ENCODE results near the gene SMIM20.

SMIM20 gene

GRCh38 chr4:25938787-25939186, 24.8 kb downstream of the SMIM20 start:
- H3K27ac ChIP-seq = no peak overlapping the region
- POLR2A ChIA-PET (ENCODE audit: low non-redundant PET) = no interaction called here
- DNase-seq (ENCODE audit: low spot score) = no peak
- CTCF ChIA-PET = no interaction called here
- TF ChIP-seq CTCF (conservative IDR thresholded peaks at IDR 0.05; ENCODE audit: low read depth) = no peak

DNA sequence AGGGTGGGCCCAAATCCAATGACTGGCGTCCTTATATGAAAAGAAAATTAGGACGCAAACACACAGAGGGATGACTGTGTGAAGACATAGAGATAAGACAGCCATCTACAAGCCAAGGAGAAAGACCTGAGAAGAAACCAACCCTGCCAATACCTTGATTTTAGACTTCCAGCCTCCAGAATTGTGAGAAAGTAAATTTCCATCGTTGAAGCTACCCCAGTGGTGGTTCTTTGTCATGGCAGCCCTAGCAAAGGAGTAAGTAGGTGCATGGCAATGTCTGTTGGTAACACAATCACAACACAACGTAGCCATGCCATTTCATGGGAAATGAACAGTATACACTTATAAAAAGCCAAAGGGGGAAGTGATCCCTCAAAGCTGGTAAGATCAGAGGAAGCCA, 25.3 kb downstream of the SMIM20 start:
- ChIA-PET CTCF (interaction anchor here (1.0 kb wide), 1 partner anchor 14 kb away, joined by 4 read pairs; no protein-coding TSS in a partner anchor), POLR2A (ENCODE audit: low non-redundant PET) (no interaction called here)
- no peak for DNase-seq (ENCODE audit: low spot score)
- TF ChIP-seq CTCF (conservative IDR thresholded peaks at IDR 0.05; ENCODE audit: low read depth) = no peak
- H3K27ac ChIP-seq = no peak overlapping the region

DNA sequence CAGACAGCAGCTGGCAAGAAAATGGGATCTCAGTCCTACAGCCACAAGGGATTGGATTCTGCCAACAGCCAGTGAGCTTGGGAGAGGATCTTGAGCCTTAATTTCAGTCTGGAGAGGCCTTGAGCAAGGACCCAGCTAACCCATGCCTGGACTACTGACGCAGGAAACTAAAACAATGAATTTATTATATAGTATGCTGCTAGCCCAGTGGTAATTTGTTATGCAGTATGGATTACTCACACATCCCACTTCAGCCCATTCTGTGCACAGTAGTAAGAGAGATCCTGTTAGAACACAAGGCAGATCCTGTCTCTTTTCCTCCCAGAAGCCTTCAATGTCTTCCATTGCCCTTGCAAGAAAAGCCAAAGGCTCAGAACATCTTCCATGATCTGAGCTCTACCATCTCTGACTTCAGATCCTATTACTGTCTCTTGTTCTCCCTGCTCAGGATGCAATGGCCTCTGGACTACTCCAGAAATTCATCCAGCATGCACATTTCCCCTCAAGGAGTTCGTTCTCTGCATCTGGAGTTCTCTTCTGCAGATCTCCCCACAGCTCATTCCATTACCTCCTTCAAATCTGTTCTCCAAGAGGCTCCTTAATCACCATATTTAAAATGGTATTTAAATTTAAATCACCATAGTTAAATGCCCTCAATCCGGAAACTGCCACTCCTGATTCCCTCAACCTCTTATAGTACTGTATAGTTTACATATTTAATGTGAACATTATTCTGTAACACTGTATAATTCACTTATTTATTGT, 27.6 kb downstream of the SMIM20 start:
- DNase-seq (ENCODE audit: low spot score) = no peak
- TF ChIP-seq CTCF (conservative IDR thresholded peaks at IDR 0.05; ENCODE audit: low read depth) = no peak
- ChIA-PET CTCF (no interaction called here), POLR2A (ENCODE audit: low non-redundant PET) (no interaction called here)
- H3K27ac ChIP-seq = no peak overlapping the region

GRCh38 chr4:25943312-25943711, 29.3 kb downstream of the SMIM20 start:
- TF ChIP-seq CTCF (conservative IDR thresholded peaks at IDR 0.05; ENCODE audit: low read depth) = no peak
- ChIA-PET POLR2A (ENCODE audit: low non-redundant PET) (no interaction called here), CTCF (no interaction called here)
- H3K27ac ChIP-seq = no peak overlapping the region
- DNase-seq (ENCODE audit: low spot score) = no peak

DNA sequence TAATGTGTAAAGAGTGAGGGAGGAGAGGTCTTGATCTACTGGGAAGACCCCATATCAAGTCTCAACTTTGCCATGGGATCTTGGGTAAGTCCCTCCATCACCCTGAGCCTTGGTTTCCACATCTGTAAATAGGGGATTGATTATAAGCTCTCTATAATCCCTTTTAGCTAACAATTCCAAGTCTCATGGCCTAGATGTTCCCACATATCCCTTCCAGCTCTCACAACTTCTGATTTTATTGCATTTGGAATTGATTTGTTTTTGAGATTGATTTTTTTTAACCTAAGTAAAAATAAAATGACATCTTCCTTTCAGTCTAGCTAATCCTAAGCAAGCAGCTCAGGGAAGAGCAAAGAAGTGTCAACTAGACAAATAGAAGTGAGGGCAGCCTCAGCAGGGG, 29.8 kb downstream of the SMIM20 start:
- ChIA-PET CTCF (interaction anchor here (0.6 kb wide), 1 partner anchor 985 kb away, joined by 3 read pairs; no protein-coding TSS in a partner anchor), POLR2A (ENCODE audit: low non-redundant PET) (no interaction called here)
- no peak for TF ChIP-seq CTCF (conservative IDR thresholded peaks at IDR 0.05; ENCODE audit: low read depth)
- H3K27ac ChIP-seq = no peak overlapping the region
- DNase-seq (ENCODE audit: low spot score) = no peak

DNA sequence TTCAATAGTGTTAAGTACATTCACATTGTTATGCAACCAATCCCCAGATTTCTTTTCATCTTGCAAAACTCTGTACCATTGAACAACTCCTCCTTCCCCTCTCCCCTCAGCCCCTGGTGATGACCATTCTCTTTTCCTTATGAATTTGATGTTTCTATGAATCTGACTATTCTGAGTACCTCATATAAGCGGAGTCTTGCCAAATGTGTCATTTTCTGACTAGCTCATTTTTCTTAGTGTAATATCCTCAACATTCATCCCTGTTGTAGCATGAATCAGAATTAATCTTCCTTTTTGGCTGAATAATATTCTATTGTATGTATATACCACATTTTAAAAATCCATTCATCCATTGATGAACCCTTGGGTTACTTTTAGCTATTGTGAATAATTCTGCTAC, 34.0 kb downstream of the SMIM20 start:
- ChIA-PET POLR2A (ENCODE audit: low non-redundant PET) (no interaction called here), CTCF (interaction anchor here (0.5 kb wide), 1 partner anchor 507 kb away, joined by 3 read pairs; no protein-coding TSS in a partner anchor)
- no peak overlapping the region for H3K27ac ChIP-seq
- no peak for DNase-seq (ENCODE audit: low spot score)
- TF ChIP-seq CTCF (conservative IDR thresholded peaks at IDR 0.05; ENCODE audit: low read depth) = no peak

Measured in RWPE1 (cell line).